H9 (cell line): ENCODE data around the gene TGM3. TPM values are rescaled to one million over a fixed set of nuclear protein-coding genes. Genes with fewer than 3 reads are reported as not detected.

Experiments used
- DNase-seq: peaks from one replicate; pipeline ENCODE4 v3.0.0-alpha.2; 2017
- H2AFZ ChIP-seq: one replicate; pipeline ENCODE4 v1.6.1; 2013; ENCODE audit warnings: mild to moderate bottlenecking, low read length, control low read depth, moderate library complexity
- H2AK5ac ChIP-seq: 2 replicates; pipeline ENCODE4 v1.6.1; 2013; ENCODE audit warnings: low read length, control low read depth, mixed read lengths; ENCODE audit not compliant: insufficient read length
- H2BK120ac ChIP-seq: one replicate; pipeline ENCODE4 v1.6.1; 2013; ENCODE audit warnings: low read depth, mild to moderate bottlenecking, low read length, control low read depth, inconsistent platforms; ENCODE audit not compliant: poor library complexity, severe bottlenecking
- H2BK12ac ChIP-seq: 2 replicates; pipeline ENCODE4 v1.6.1; 2013; ENCODE audit warnings: low read length, control low read depth, mixed read lengths, low read depth; ENCODE audit not compliant: insufficient read length
- H2BK15ac ChIP-seq: 2 replicates; pipeline ENCODE4 v1.6.1; 2013; ENCODE audit warnings: low read depth, low read length, control low read depth
- H2BK20ac ChIP-seq: one replicate; pipeline ENCODE4 v1.6.1; 2013; ENCODE audit warnings: low read depth, mild to moderate bottlenecking, low read length, control low read depth, inconsistent platforms; ENCODE audit not compliant: poor library complexity, severe bottlenecking
- H2BK5ac ChIP-seq: 2 replicates; pipeline ENCODE4 v1.6.1; 2013; ENCODE audit warnings: low read length, control low read depth, mixed read lengths; ENCODE audit not compliant: insufficient read length
- H3K14ac ChIP-seq: 2 replicates; pipeline ENCODE4 v1.6.1; 2013; ENCODE audit warnings: low read length, control low read depth; ENCODE audit not compliant: insufficient read depth
- H3K18ac ChIP-seq: 2 replicates; pipeline ENCODE4 v1.6.1; 2013; ENCODE audit warnings: low read depth, mild to moderate bottlenecking, mixed read lengths, low read length, control low read depth; ENCODE audit not compliant: insufficient read length
- H3K23ac ChIP-seq: 2 replicates; pipeline ENCODE4 v1.6.1; 2013; ENCODE audit warnings: low read length, control low read depth, mixed read lengths, low read depth; ENCODE audit not compliant: insufficient read length
- H3K23me2 ChIP-seq: 2 replicates; pipeline ENCODE4 v1.6.1; 2013; ENCODE audit warnings: low read depth, mild to moderate bottlenecking, mixed read lengths, low read length, control low read depth; ENCODE audit not compliant: insufficient read length, poor library complexity, severe bottlenecking
- H3K27ac ChIP-seq: 2 replicates; pipeline ENCODE4 v1.5.1; 2013; ENCODE audit warnings: low read length, control low read depth, mixed read lengths, low read depth; ENCODE audit not compliant: insufficient read length
- H3K27me3 ChIP-seq: 2 replicates; pipeline ENCODE4 v1.6.1; 2013; ENCODE audit warnings: low read length, control low read depth, inconsistent platforms; ENCODE audit not compliant: insufficient read depth
- H3K4ac ChIP-seq: 2 replicates; pipeline ENCODE4 v1.6.1; 2013; ENCODE audit warnings: low read depth, mild to moderate bottlenecking, control low read depth, inconsistent platforms, low read length, moderate library complexity
- H3K4me1 ChIP-seq: 2 replicates; pipeline ENCODE4 v1.6.1; 2013; ENCODE audit warnings: low read length, control low read depth, inconsistent platforms; ENCODE audit not compliant: insufficient read depth
- H3K4me2 ChIP-seq: 2 replicates; pipeline ENCODE4 v1.6.1; 2013; ENCODE audit warnings: low read length, control low read depth, mixed read lengths; ENCODE audit not compliant: insufficient read length, insufficient read depth
- H3K56ac ChIP-seq: 2 replicates; pipeline ENCODE4 v1.6.1; 2013; ENCODE audit warnings: low read depth, mild to moderate bottlenecking, mixed read lengths, low read length, control low read depth; ENCODE audit not compliant: insufficient read length
- H3K79me1 ChIP-seq: 2 replicates; pipeline ENCODE4 v1.6.1; 2013; ENCODE audit warnings: low read depth, mild to moderate bottlenecking, moderate library complexity, low read length, control low read depth, inconsistent platforms; ENCODE audit not compliant: insufficient read depth, poor library complexity, severe bottlenecking
- H3K79me2 ChIP-seq: 2 replicates; pipeline ENCODE4 v1.6.1; 2013; ENCODE audit warnings: low read length, control low read depth, inconsistent platforms; ENCODE audit not compliant: insufficient read depth
- H3K9ac ChIP-seq: 2 replicates; pipeline ENCODE4 v1.6.1; 2013; ENCODE audit warnings: low read length, control low read depth, mixed read lengths; ENCODE audit not compliant: insufficient read length; ENCODE audit errors: extremely low read depth
- H3K9me3 ChIP-seq: one replicate; pipeline ENCODE4 v1.6.1; 2013; ENCODE audit warnings: low read depth, low read length, inconsistent platforms; ENCODE audit not compliant: control insufficient read depth
- H3T11ph ChIP-seq: one replicate; pipeline ENCODE4 v1.6.1; 2013; ENCODE audit warnings: mild to moderate bottlenecking, low read length, control low read depth, inconsistent platforms
- H4K20me1 ChIP-seq: one replicate; pipeline ENCODE4 v1.6.1; 2013; ENCODE audit not compliant: control insufficient read depth, insufficient read length, insufficient read depth
- H4K5ac ChIP-seq: 2 replicates; pipeline ENCODE4 v1.6.1; 2013; ENCODE audit warnings: low read depth, mild to moderate bottlenecking, mixed read lengths, low read length, control low read depth; ENCODE audit not compliant: insufficient read length
- H4K8ac ChIP-seq: replicated peaks from 2 replicates; pipeline ENCODE4 v1.6.1; 2013; ENCODE audit warnings: low read length, control low read depth, mixed read lengths, low read depth; ENCODE audit not compliant: insufficient read length
- H4K91ac ChIP-seq: 2 replicates; pipeline ENCODE4 v1.6.1; 2013; ENCODE audit warnings: low read depth, mild to moderate bottlenecking, moderate library complexity, mixed read lengths, low read length, control low read depth; ENCODE audit not compliant: insufficient read length
- H3K27ac Mint-ChIP-seq, 3 experiments: 2 replicates in 2 of 3; 3 replicates in 1 of 3; pipeline ENCODE4 v1.8.0; 2020 to 2021; ENCODE audit warnings: mixed read lengths in 3 of 3, mild to moderate bottlenecking in 1 of 3, moderate library complexity in 1 of 3
- H3K27me3 Mint-ChIP-seq: 2 replicates; pipeline ENCODE4 v1.8.0; 2021; ENCODE audit warnings: low read depth, mild to moderate bottlenecking, moderate library complexity, mixed read lengths
- H3K36me3 Mint-ChIP-seq, 3 experiments: 2 replicates in 2 of 3; 3 replicates in 1 of 3; pipeline ENCODE4 v1.8.0; 2020 to 2021; ENCODE audit warnings: low read depth in 3 of 3, mixed read lengths in 3 of 3; ENCODE audit not compliant: insufficient read depth in 1 of 3
- H3K4me1 Mint-ChIP-seq, 2 experiments: 2 replicates each; pipeline ENCODE4 v1.8.0; 2020; ENCODE audit warnings: mixed read lengths in 2 of 2
- H3K4me3 Mint-ChIP-seq, 2 experiments: 2 replicates in 1 of 2; 3 replicates in 1 of 2; pipeline ENCODE4 v1.8.0; 2020 to 2021; ENCODE audit warnings: mild to moderate bottlenecking in 2 of 2, mixed read lengths in 2 of 2, moderate library complexity in 1 of 2
- H3K9me3 Mint-ChIP-seq, 2 experiments: 2 replicates in 1 of 2; 3 replicates in 1 of 2; pipeline ENCODE4 v1.8.0; 2020; ENCODE audit warnings: mild to moderate bottlenecking in 2 of 2, mixed read lengths in 2 of 2, moderate library complexity in 1 of 2
- WGBS: extraction: QIAGEN DNeasy Blood & Tissue Kit; methylation state at CpG from one replicate; pipeline ENCODE4 v1.1.7; 2013; ENCODE audit warnings: missing lambda C conversion rate, low lambda C conversion rate, mixed read lengths; ENCODE audit not compliant: insufficient read length; ENCODE audit errors: extremely low coverage; 5-methylcytosine and 5-hydroxymethylcytosine counted together
- total RNA-seq: library from RNA; stranded (reverse); gene quantifications from 2 replicates; pipeline ENCODE4 v1.2.1, GENCODE V29; 2021
- TF ChIP-seq, protein P1 (sequence below): fragments of 200-600 bp; sonication (generic); conservative IDR thresholded peaks from 3 replicates; pipeline ENCODE4 v1.8.0; 2021; ENCODE audit warnings: antibody characterized with exemption, mild to moderate bottlenecking

The TGM3 gene
- total RNA-seq, 1 experiment from 2014 or later: not detected

DNA sequence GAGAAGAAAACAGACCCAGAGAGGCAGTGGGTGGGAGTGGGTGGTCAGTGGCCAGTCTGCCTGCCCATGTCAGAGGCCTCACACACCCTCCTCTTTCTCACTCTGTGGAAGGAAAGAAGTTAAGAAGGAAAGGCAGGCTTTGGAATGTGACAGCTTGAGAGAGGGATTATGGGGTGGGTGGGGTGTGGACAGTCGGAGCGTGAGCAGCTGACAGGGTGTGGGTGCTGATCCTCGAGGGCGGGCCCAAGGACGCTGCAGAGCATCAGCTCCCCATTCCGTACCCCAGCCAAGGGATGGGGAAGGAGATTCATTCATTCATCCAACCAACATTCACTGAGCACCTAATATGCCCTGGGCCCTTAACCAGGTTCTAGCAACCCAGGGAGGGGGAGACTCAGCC, 89.7 kb downstream of the TGM3 start:
- Histone ChIP-seq H2BK15ac (no peak overlapping the region), H3K9me3 (no peaks in the 10 kb centered on the region), H2BK20ac (no peak overlapping the region), H2BK12ac (no peak overlapping the region), H3K9ac (no peak overlapping the region), H4K20me1 (no peaks in the 10 kb centered on the region), H2AK5ac (no peak overlapping the region), H3K56ac (no peak overlapping the region), H3K79me1 (no peaks in the 10 kb centered on the region), H3K27me3 (no peaks in the 10 kb centered on the region), H4K5ac (no peak overlapping the region), H4K8ac (no peak overlapping the region), H2BK5ac (no peak overlapping the region), H3K23me2 (no peaks in the 10 kb centered on the region), H3T11ph (no peak overlapping the region), H3K27ac (no peak overlapping the region), H2AFZ (no peak overlapping the region), H3K4me1 (no peaks in the 10 kb centered on the region), H2BK120ac (no peak overlapping the region), H3K79me2 (no peaks in the 10 kb centered on the region), H3K23ac (no peak overlapping the region), H3K4ac (no peak overlapping the region), H3K18ac (no peak overlapping the region), H4K91ac (no peak overlapping the region), H3K14ac (no peak overlapping the region; the same call in 1 of the 2 replicates), H3K4me2 (no peak overlapping the region)
- H3K27ac Mint-ChIP-seq: no peak overlapping the region
- peaks cover 1 to 3% of the 10 kb centered on the region in 2 experiments for H3K4me1 Mint-ChIP-seq
- H3K4me3 Mint-ChIP-seq: no peak overlapping the region
- WGBS: no CpG with 5 or more reads among the region's 6 CpGs
- no peaks in the 10 kb centered on the region; a peak in 1 of 5 replicates for H3K9me3 Mint-ChIP-seq
- H3K27me3 Mint-ChIP-seq: peaks cover 3% of the 10 kb centered on the region
- no peaks in the 10 kb centered on the region for H3K36me3 Mint-ChIP-seq
- TF ChIP-seq, protein P1, sequence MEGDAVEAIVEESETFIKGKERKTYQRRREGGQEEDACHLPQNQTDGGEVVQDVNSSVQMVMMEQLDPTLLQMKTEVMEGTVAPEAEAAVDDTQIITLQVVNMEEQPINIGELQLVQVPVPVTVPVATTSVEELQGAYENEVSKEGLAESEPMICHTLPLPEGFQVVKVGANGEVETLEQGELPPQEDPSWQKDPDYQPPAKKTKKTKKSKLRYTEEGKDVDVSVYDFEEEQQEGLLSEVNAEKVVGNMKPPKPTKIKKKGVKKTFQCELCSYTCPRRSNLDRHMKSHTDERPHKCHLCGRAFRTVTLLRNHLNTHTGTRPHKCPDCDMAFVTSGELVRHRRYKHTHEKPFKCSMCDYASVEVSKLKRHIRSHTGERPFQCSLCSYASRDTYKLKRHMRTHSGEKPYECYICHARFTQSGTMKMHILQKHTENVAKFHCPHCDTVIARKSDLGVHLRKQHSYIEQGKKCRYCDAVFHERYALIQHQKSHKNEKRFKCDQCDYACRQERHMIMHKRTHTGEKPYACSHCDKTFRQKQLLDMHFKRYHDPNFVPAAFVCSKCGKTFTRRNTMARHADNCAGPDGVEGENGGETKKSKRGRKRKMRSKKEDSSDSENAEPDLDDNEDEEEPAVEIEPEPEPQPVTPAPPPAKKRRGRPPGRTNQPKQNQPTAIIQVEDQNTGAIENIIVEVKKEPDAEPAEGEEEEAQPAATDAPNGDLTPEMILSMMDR: no peak
- no peak for DNase-seq
